Endothelial cell of umbilical vein (primary cell): ENCODE data around the gene RANGAP1. TPM values are rescaled to one million over a fixed set of nuclear protein-coding genes. Genes with fewer than 3 reads are reported as not detected.

Experiments
- BruUV-seq: library from RNA; stranded (reverse); fragments of 400-500 nt; replicated peaks from 2 replicates; lab custom pipeline; 2021; lab: Mats Ljungman, UMichigan
- CTCF ChIA-PET: fragments of 300-600, 350-600 bp; sonication (Branson Sonifier 250); formaldehyde crosslinking; loops from one replicate; lab custom pipeline; 2021; ENCODE audit warnings: antibody characterized with exemption, inconsistent platforms; lab: Charles Lee
- POLR2A ChIA-PET: fragments of 300-600, 350-600 bp; sonication (Branson Sonifier 250); formaldehyde crosslinking; loops from one replicate; lab custom pipeline; 2021; ENCODE audit warnings: antibody characterized with exemption, inconsistent platforms; lab: Charles Lee
- DNase-seq: peaks from one replicate; pipeline ENCODE4 v3.0.0-alpha.2; 2011; ENCODE audit warnings: low read depth, low spot score
- FAIRE-seq: peaks from 2 replicates; lab custom pipeline; 2011; peaks lifted over from hg19 to GRCh38; lab: Jason Lieb, UNC
- H2AFZ ChIP-seq: 2 replicates; pipeline ENCODE4 v1.6.0; 2012; ENCODE audit warnings: low read depth, low read length, control low read depth, inconsistent platforms
- H3K27ac ChIP-seq: 2 replicates; pipeline ENCODE4 v1.5.1; 2011; ENCODE audit warnings: low read depth, mild to moderate bottlenecking, control low read depth, low read length, moderate library complexity; ENCODE audit not compliant: insufficient read depth
- H3K27me3 ChIP-seq, 2 experiments: 2 replicates each; pipeline versions ENCODE4 v1.6.0 to v1.6.1; 2011; ENCODE audit warnings: low read length in 2 of 2, mixed read lengths in 1 of 2; ENCODE audit not compliant: control insufficient read depth in 2 of 2, insufficient read depth in 2 of 2
- H3K36me3 ChIP-seq, 2 experiments: 2 replicates in 1 of 2; 3 replicates in 1 of 2; pipeline ENCODE4 v1.5.1; 2011; ENCODE audit warnings: low read length in 2 of 2, mild to moderate bottlenecking in 1 of 2, moderate library complexity in 1 of 2; ENCODE audit not compliant: control insufficient read depth in 2 of 2, insufficient read depth in 2 of 2; ENCODE audit errors: extremely low read depth in 1 of 2
- H3K4me1 ChIP-seq: 3 replicates; pipeline ENCODE4 v1.5.1; 2011; ENCODE audit warnings: mild to moderate bottlenecking, low read length; ENCODE audit not compliant: control insufficient read depth, insufficient read depth; ENCODE audit errors: extremely low read depth
- H3K4me2 ChIP-seq: 2 replicates; pipeline ENCODE4 v1.6.1; 2011; ENCODE audit warnings: low read length, control low read depth, mixed read lengths; ENCODE audit not compliant: insufficient read depth
- H3K4me3 ChIP-seq, 3 experiments: fragments of 200-600 bp in 1 of 3; sonication (generic), shearing (Covaris generic) in 1 of 3; replicated peaks in 1 of 3; 2 replicates each; pipeline ENCODE4 v1.5.1; 2011 to 2016; ENCODE audit warnings: control low read depth in 3 of 3, low read length in 3 of 3, mild to moderate bottlenecking in 2 of 3, inconsistent platforms in 1 of 3, low read depth in 1 of 3, moderate library complexity in 1 of 3; ENCODE audit not compliant: insufficient read depth in 1 of 3
- H3K79me2 ChIP-seq: 2 replicates; pipeline ENCODE4 v1.6.0; 2012; ENCODE audit warnings: low read length, inconsistent platforms; ENCODE audit not compliant: control insufficient read depth, insufficient read depth
- H3K9ac ChIP-seq: replicated peaks from 2 replicates; pipeline ENCODE3; 2011; ENCODE audit warnings: low read length, control low read depth; ENCODE audit not compliant: insufficient read depth; ENCODE audit errors: extremely low read depth
- H3K9me1 ChIP-seq: replicated peaks from 3 replicates; pipeline ENCODE4 v1.6.0; 2011; ENCODE audit warnings: mild to moderate bottlenecking, low read length; ENCODE audit not compliant: control insufficient read depth, insufficient read depth; ENCODE audit errors: extremely low read depth
- H3K9me3 ChIP-seq: replicated peaks from 2 replicates; pipeline ENCODE4 v1.5.1; 2012; ENCODE audit warnings: low read length, inconsistent platforms; ENCODE audit not compliant: control insufficient read depth, insufficient read depth
- H4K20me1 ChIP-seq: replicated peaks from 2 replicates; pipeline ENCODE3; 2011; ENCODE audit warnings: mild to moderate bottlenecking, low read length; ENCODE audit not compliant: control insufficient read depth, insufficient read depth; ENCODE audit errors: extremely low read depth
- GATA2 ChIP-seq: IDR thresholded peaks from 2 replicates; pipeline ENCODE4 v1.7.0; 2011; ENCODE audit warnings: low read depth, mild to moderate bottlenecking, moderate library complexity, mixed read lengths, low read length; ENCODE audit not compliant: insufficient read length, insufficient read depth
- JUN ChIP-seq: IDR thresholded peaks from 2 replicates; pipeline ENCODE4 v1.6.1; 2011; ENCODE audit warnings: borderline replicate concordance, low read depth; ENCODE audit not compliant: insufficient read length, insufficient read depth
- dilution Hi-C: fragments of 300-500 bp; cut with MboI; formaldehyde crosslinking; loops from one replicate; pipeline ENCODE4 v1.15.0; 2019; ENCODE audit warnings: low sequenced_read_pairs; ENCODE audit not compliant: extremely low pct_ligation_motif_present
- intact Hi-C: fragments of 100-400 bp; cut with micrococcal nuclease; formaldehyde crosslinking; loops from one replicate; pipeline ENCODE4 v1.10.0; 2022
- polyA plus RNA-seq, 4 experiments: library from polyadenylated mRNA; depleted of rRNA in 3 of 4; stranded (reverse) in 3 of 4; unstranded in 1 of 4; fragments of >200 nt; gene quantifications; 2 replicates each; pipeline versions ENCODE4 v1.2.1 to v1.2.3, GENCODE V29; 2011 to 2012; ENCODE audit warnings: missing spikeins in 1 of 4
- total RNA-seq: library from RNA; stranded (reverse); gene quantifications from 2 replicates; pipeline ENCODE4 v1.2.3, GENCODE V29; 2021
- TF ChIP-seq, protein P1 (sequence below), 2 donors: IDR thresholded peaks; 1 replicate in 1 of 2; 2 replicates in 1 of 2; pipeline ENCODE4 v1.5.1; 2011; ENCODE audit warnings: low read length in 2 of 2, mild to moderate bottlenecking in 2 of 2, moderate library complexity in 2 of 2, control low read depth in 1 of 2, inconsistent platforms in 1 of 2, low read depth in 1 of 2; ENCODE audit not compliant: insufficient read depth in 1 of 2; ENCODE audit errors: extremely low read depth in 1 of 2

The RANGAP1 gene
- total and polyA plus RNA-seq, 2 donors (not counting 3 experiments of a cell fraction or from before 2014, with no cell fraction given), result 169 to 182 TPM

GRCh38 chr22:41302811-41303210 is 16.8 kb upstream of the RANGAP1 start:
- no peaks in the 10 kb centered on the region for H4K20me1 ChIP-seq
- intact Hi-C loops, result no loop called here
- peak overlapping the region; percentile 82 for H3K9ac ChIP-seq
- no peak for FAIRE-seq
- H3K27me3 ChIP-seq, result no peaks in the 10 kb centered on the region
- H2AFZ ChIP-seq, result no peak overlapping the region
- H3K36me3 ChIP-seq, result peaks cover 4 to 6% of the 10 kb centered on the region in 2 experiments
- ChIA-PET POLR2A (no interaction called here), CTCF (interaction anchor here (1.0 to 2.8 kb wide), 3 partner anchors 17 to 380 kb away, joined by 3 to 53 read pairs (median 7); partner anchors contain the start of gene RANGAP1)
- H3K9me3 ChIP-seq, result no peaks in the 10 kb centered on the region
- BruUV-seq, result no TSS peak
- peaks cover 23% of the 10 kb centered on the region for H3K4me1 ChIP-seq
- dilution Hi-C loops, result no loop called here
- H3K79me2 ChIP-seq, result peaks cover 68% of the 10 kb centered on the region
- TF ChIP-seq GATA2 (no peak), JUN (no peak)
- TF ChIP-seq, protein P1, sequence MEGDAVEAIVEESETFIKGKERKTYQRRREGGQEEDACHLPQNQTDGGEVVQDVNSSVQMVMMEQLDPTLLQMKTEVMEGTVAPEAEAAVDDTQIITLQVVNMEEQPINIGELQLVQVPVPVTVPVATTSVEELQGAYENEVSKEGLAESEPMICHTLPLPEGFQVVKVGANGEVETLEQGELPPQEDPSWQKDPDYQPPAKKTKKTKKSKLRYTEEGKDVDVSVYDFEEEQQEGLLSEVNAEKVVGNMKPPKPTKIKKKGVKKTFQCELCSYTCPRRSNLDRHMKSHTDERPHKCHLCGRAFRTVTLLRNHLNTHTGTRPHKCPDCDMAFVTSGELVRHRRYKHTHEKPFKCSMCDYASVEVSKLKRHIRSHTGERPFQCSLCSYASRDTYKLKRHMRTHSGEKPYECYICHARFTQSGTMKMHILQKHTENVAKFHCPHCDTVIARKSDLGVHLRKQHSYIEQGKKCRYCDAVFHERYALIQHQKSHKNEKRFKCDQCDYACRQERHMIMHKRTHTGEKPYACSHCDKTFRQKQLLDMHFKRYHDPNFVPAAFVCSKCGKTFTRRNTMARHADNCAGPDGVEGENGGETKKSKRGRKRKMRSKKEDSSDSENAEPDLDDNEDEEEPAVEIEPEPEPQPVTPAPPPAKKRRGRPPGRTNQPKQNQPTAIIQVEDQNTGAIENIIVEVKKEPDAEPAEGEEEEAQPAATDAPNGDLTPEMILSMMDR (IDR thresholded peaks at IDR 0.05; ENCODE audit: extremely low read depth in 1 of 2, insufficient read depth in 1 of 2, low read depth in 1 of 2, low read length in 2 of 2), result no peak
- H3K27ac ChIP-seq, result peak overlapping the region; percentile 70
- no peaks in the 10 kb centered on the region for H3K9me1 ChIP-seq
- peak overlapping the region; percentile 83 for H3K4me2 ChIP-seq
- peak overlapping the region; percentile 63 to 99 (median 81) for H3K4me3 ChIP-seq
- peak; percentile 28 for DNase-seq
